RWPE1 (cell line): ENCODE measurements around the gene PDS5B.

Experiments
- CTCF ChIA-PET: fragments of 350-600 bp; sonication (Branson Sonifier 250); formaldehyde crosslinking; extraction: SDS; loops from one replicate; lab custom pipeline; 2021; lab: Yijun Ruan, JAX
- POLR2A ChIA-PET: fragments of 400-600 bp; formaldehyde crosslinking; extraction: SDS; loops from one replicate; lab custom pipeline; 2020; ENCODE audit warnings: antibody characterized with exemption; ENCODE audit not compliant: low non-redundant PET; lab: Yijun Ruan, JAX
- DNase-seq: peaks from one replicate; pipeline ENCODE4 v3.0.0; 2012; ENCODE audit warnings: low spot score
- H3K27ac ChIP-seq: fragments of 450-650 bp; 2 replicates; pipeline ENCODE4 v1.5.1; 2017
- TF ChIP-seq, protein P1 (sequence below): fragments of 450-650 bp; conservative IDR thresholded peaks from 2 replicates; pipeline ENCODE4 v1.5.1; 2017; ENCODE audit warnings: low read depth, mild to moderate bottlenecking

The PDS5B gene

DNA sequence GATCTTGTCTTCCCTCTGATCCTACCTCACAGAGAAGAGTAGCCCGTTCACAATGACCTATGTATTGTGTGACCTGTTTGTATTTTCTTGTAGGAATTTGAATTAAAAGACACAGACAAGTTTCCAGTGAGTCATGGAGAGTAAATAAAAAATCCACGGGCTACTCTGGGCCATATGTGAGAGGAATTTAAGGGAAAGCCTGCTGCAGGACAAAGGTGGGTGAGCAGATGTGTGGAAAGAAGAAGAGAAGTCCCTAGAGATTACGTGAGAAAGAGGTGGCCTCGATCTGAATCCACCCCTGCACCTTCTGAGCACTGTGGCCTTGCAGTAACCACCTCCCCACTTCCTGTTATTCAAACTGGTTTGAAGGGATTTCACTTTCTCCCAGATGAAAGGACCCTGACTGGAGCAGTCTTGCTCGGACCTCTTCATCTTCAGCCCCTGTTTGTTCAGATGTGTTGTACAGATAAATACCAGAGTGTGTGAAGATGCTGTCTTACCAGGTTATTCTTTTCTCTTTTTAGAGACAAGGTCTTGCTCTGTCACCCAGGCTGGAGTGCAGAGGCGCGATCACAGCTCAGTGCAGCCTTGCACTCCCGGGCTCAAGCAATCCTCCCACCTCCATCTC, 205.4 kb downstream of the PDS5B start:
- DNase-seq, result no peak
- CTCF ChIA-PET, result no interaction called here
- TF ChIP-seq, protein P1, sequence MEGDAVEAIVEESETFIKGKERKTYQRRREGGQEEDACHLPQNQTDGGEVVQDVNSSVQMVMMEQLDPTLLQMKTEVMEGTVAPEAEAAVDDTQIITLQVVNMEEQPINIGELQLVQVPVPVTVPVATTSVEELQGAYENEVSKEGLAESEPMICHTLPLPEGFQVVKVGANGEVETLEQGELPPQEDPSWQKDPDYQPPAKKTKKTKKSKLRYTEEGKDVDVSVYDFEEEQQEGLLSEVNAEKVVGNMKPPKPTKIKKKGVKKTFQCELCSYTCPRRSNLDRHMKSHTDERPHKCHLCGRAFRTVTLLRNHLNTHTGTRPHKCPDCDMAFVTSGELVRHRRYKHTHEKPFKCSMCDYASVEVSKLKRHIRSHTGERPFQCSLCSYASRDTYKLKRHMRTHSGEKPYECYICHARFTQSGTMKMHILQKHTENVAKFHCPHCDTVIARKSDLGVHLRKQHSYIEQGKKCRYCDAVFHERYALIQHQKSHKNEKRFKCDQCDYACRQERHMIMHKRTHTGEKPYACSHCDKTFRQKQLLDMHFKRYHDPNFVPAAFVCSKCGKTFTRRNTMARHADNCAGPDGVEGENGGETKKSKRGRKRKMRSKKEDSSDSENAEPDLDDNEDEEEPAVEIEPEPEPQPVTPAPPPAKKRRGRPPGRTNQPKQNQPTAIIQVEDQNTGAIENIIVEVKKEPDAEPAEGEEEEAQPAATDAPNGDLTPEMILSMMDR, result no peak
- no peak overlapping the region for H3K27ac ChIP-seq
- POLR2A ChIA-PET, result no interaction called here

DNA sequence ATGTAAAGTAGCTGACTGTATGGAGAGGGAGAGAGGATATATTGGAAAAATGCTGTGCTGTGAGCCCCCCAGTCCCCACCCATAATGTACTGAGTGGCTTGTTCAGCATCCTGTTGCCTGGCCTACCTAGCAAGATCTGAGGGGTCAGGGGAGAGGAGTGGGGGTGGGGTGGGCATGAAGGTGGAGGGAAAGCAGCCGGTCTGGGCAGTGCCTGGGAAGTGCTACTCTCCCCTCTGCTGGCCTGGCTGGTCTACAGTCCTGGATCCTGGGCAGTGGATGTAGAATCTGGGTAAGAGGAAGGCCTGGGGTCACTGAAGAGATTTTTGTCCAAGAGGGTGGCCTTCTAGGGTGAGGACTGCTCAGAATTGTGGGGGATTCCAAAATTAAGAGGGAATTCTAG, 210.5 kb downstream of the PDS5B start:
- CTCF ChIA-PET, result no interaction called here
- no peak for DNase-seq
- no peak overlapping the region for H3K27ac ChIP-seq
- TF ChIP-seq, protein P1, result no peak
- POLR2A ChIA-PET, result no interaction called here

DNA sequence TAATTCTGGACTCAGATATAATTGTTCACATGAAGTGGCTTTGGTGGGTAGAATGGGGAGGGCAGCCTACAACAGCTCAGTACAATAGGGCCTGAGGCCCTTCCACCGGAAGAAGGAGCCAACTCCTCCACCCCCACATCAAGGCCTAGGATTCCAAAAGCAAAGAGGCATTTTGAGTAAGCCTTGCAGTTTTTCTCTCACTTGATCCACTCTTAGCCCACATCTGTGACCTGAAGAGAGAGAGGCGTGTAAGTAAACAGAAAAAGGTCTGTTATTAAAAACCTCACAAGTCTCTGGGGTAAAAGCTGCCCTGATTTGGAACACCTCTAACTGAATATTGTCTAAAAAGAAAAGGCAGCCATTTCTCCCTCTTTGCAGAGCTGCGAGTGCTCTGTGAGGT, 215.9 kb downstream of the PDS5B start:
- ChIA-PET CTCF (no interaction called here), POLR2A (no interaction called here)
- no peak for DNase-seq
- no peak overlapping the region for H3K27ac ChIP-seq
- TF ChIP-seq, protein P1, result no peak

DNA sequence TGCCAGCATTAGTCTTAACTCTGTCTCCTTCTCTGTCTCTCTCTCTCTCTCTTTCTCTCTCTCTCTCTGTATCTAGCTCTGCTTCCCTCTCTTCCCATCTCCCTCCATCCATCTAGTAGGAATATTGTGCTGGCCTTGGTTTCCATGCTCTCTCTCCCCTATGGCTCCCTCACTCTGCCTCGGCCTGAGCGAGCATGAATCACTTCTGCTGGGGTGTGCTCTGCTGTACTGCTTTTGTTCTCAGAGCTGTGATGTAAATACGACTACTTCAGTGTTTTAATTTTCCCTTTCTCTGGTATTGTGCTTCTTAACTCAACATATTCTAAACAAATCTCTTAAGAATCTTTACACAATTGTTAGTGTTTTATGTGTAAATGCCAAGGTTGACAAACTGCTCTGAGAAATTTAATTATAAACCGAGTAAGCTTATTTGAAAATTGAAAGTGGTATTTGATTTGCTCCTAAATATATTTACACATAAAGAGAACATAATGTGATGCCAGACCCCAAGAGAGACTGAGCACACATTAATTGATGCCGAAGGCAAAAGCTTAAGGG, 218.5 kb downstream of the PDS5B start:
- POLR2A ChIA-PET, result no interaction called here
- DNase-seq, result no peak
- CTCF ChIA-PET, result no interaction called here
- no peak overlapping the region for H3K27ac ChIP-seq
- TF ChIP-seq, protein P1, result no peak

DNA sequence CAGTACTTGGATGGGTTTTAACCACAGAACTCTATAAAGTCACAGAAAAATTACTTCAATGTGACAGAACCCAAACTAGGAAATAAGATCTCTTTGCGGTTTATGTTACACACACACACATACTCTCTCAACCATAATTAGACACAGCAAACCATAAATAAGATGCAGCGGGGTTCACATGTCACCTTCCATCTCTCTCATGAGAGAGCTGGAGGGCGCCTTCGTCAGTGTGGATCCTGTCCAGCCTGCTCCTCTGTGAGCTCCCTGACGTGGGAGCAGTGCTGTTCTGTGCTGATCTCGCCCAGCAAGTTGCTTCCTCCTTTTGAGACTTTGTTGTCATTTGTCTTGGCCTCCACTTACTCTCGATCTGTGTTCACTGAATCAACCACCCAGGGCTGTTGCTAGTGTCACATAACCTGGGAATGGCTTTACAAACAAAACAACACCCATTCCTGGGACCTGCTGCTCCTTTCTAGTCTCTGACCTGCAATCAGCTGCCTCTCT, 225.1 kb downstream of the PDS5B start:
- POLR2A ChIA-PET, result no interaction called here
- CTCF ChIA-PET, result interaction anchor here (0.7 kb wide), 1 partner anchor 214 kb away, joined by 3 read pairs; no protein-coding TSS in a partner anchor
- DNase-seq, result no peak
- no peak overlapping the region for H3K27ac ChIP-seq
- TF ChIP-seq, protein P1, result no peak

DNA sequence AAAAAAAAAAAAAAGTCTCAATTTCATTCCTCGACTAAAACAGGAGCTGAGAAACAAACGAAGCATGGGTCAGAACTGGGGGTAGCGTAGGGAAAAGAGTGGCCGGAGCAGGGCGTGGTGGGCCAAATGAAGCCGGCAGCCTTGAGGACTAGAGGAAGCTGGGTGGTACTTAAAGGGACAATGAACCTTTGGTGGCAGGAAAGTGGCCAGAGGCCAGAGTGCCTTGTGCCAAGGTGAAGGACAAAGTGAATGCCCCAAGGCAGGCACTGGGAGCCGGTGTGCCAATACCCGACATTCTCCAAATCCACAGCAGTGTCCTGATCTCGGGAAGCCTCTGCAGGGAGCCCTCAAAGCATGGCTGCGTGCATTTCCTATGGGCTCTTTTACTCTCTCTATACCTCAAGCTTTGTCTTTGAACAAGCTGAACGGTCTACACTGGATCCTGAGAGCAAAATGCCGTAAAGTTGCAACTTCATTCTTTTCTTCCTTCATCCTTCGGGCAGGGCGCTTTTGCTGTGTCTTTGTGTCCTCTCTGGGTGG, 235.0 kb downstream of the PDS5B start:
- TF ChIP-seq, protein P1, result no peak
- DNase-seq, result no peak
- POLR2A ChIA-PET, result no interaction called here
- CTCF ChIA-PET, result no interaction called here
- H3K27ac ChIP-seq, result no peak overlapping the region
